ENCODE results near the gene DAND5. TPM values are rescaled to one million over a fixed set of nuclear protein-coding genes. Genes with fewer than 3 reads are reported as not detected.

Gene DAND5
- total and polyA plus RNA-seq, 2 donors (not counting 1 experiment from before 2014, with no cell fraction given): not detected

DNA sequence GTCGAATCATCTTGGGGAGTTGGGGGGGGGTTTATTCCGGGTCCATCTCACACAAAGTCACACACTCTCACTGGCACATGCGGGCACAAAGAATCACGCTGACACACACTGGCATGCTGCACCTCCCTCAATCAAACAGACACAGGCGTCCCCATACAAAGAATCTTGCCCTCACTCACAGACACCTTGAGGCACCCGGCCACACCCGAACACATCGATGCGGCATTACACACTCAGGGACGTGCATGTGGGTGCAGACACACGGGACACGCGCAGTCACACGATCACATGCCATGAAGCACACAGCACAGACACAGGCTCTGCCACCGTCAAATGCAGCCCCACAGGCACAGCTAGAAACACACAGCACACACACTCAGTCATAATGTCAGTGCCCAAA, 33.7 kb downstream of the DAND5 start:
- Histone ChIP-seq H3K4me3 (ENCODE audit: control extremely low read depth in 1 of 5, extremely low read depth in 1 of 5, insufficient read depth in 1 of 5, low read depth in 2 of 5, low read length in 4 of 5) (no peak overlapping the region), H3K79me2 (ENCODE audit: control insufficient read depth, insufficient read depth, low read length) (no peaks in the 10 kb centered on the region), H3K27me3 (replicated peaks in 1 of 4; ENCODE audit: control extremely low read depth in 1 of 4, control insufficient read depth in 3 of 4, insufficient read depth in 4 of 4, low read length in 3 of 4) (no peaks in the 10 kb centered on the region), H3K9me3 (ENCODE audit: control extremely low read depth in 1 of 3, control insufficient read depth in 2 of 3, insufficient read depth in 1 of 3, low read length in 2 of 3) (no peaks in the 10 kb centered on the region), H2AFZ (ENCODE audit: insufficient read depth, low read depth, low read length, poor library complexity, severe bottlenecking) (no peak overlapping the region), H3K4me1 (ENCODE audit: control insufficient read depth in 2 of 2, insufficient read depth in 2 of 2, low read length in 2 of 2) (no peaks in the 10 kb centered on the region), H4K20me1 (ENCODE audit: control insufficient read depth, insufficient read depth, low read length, poor library complexity, severe bottlenecking) (no peaks in the 10 kb centered on the region), H3K4me2 (replicated peaks; ENCODE audit: low read depth, low read length, poor library complexity, severe bottlenecking) (no peak overlapping the region), H3K36me3 (replicated peaks in 1 of 2; ENCODE audit: control extremely low read depth in 1 of 2, control insufficient read depth in 1 of 2, extremely low read depth in 1 of 2, insufficient read depth in 2 of 2, low read length in 1 of 2) (no peaks in the 10 kb centered on the region), H3K27ac (ENCODE audit: low read length in 2 of 2) (no peak overlapping the region), H3K9ac (ENCODE audit: low read length) (no peak overlapping the region)
- ATAC-seq (ENCODE audit: low read depth): no peak
- H3K27ac Mint-ChIP-seq: peak overlapping the region; percentile 37
- peaks cover under 1% of the 10 kb centered on the region for H3K4me1 Mint-ChIP-seq
- DNase-seq: no peak
- peaks cover 28% of the 10 kb centered on the region for H3K27me3 Mint-ChIP-seq
- 94% methylated on average over 13 of the region's 15 CpGs for WGBS (ENCODE audit: insufficient coverage)
- H3K4me3 Mint-ChIP-seq: no peak overlapping the region
- TF ChIP-seq EZH2 (IDR thresholded peaks at IDR 0.05; ENCODE audit: borderline replicate concordance, insufficient read depth, low read depth, low read length, poor library complexity, severe bottlenecking): no peak
- TF ChIP-seq, protein P1, sequence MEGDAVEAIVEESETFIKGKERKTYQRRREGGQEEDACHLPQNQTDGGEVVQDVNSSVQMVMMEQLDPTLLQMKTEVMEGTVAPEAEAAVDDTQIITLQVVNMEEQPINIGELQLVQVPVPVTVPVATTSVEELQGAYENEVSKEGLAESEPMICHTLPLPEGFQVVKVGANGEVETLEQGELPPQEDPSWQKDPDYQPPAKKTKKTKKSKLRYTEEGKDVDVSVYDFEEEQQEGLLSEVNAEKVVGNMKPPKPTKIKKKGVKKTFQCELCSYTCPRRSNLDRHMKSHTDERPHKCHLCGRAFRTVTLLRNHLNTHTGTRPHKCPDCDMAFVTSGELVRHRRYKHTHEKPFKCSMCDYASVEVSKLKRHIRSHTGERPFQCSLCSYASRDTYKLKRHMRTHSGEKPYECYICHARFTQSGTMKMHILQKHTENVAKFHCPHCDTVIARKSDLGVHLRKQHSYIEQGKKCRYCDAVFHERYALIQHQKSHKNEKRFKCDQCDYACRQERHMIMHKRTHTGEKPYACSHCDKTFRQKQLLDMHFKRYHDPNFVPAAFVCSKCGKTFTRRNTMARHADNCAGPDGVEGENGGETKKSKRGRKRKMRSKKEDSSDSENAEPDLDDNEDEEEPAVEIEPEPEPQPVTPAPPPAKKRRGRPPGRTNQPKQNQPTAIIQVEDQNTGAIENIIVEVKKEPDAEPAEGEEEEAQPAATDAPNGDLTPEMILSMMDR (IDR thresholded peaks at IDR 0.05): no peak
- no peaks in the 10 kb centered on the region for H3K9me3 Mint-ChIP-seq (ENCODE audit: insufficient read depth)
- intact Hi-C loops (cut with micrococcal nuclease): no loop called here
- ChIA-PET POLR2A (interaction anchor here (0.6 kb wide), 1 partner anchor 11 kb away, joined by 5 read pairs; no protein-coding TSS in a partner anchor), CTCF (interaction anchor here (0.5 to 1.2 kb wide), 3 partner anchors 12 to 38 kb away, joined by 3 read pairs; no protein-coding TSS in a partner anchor)

DNA sequence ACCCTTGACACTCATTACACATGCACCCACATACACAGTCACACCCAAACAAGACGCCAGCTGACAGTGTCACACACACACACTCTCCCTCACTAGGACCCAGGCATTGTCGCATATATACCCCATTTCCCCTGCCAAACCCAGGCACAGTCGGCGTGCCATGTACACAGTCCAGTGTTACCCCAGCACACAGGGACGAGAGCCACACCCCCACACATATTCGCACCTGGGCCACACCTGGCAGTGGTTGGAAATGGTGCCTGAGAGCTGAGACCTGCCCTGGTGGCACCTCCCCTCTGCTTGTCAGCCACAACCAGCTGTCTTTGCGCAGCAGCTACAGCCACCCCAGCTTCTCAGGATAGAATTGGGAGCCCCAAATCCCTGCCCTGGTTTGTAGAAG, 34.9 kb downstream of the DAND5 start:
- WGBS (ENCODE audit: insufficient coverage): 91% methylated on average over 7 of the region's 7 CpGs
- H3K4me1 Mint-ChIP-seq: no peaks in the 10 kb centered on the region
- intact Hi-C loops (cut with micrococcal nuclease): no loop called here

More for the DNA sequence above, 34.9 kb downstream of the DAND5 start:
- Histone ChIP-seq H3K4me2 (replicated peaks; ENCODE audit: low read depth, low read length, poor library complexity, severe bottlenecking) (no peak overlapping the region), H3K27ac (ENCODE audit: low read length in 2 of 2) (no peak overlapping the region), H2AFZ (ENCODE audit: insufficient read depth, low read depth, low read length, poor library complexity, severe bottlenecking) (no peak overlapping the region), H3K27me3 (replicated peaks in 1 of 4; ENCODE audit: control extremely low read depth in 1 of 4, control insufficient read depth in 3 of 4, insufficient read depth in 4 of 4, low read length in 3 of 4) (peaks cover 0 to 10% (median 3%) of the 10 kb centered on the region in 4 experiments), H3K9ac (ENCODE audit: low read length) (no peak overlapping the region), H3K9me3 (ENCODE audit: control extremely low read depth in 1 of 3, control insufficient read depth in 2 of 3, insufficient read depth in 1 of 3, low read length in 2 of 3) (no peaks in the 10 kb centered on the region), H3K4me1 (ENCODE audit: control insufficient read depth in 2 of 2, insufficient read depth in 2 of 2, low read length in 2 of 2) (no peaks in the 10 kb centered on the region), H3K4me3 (ENCODE audit: control extremely low read depth in 1 of 5, extremely low read depth in 1 of 5, insufficient read depth in 1 of 5, low read depth in 2 of 5, low read length in 4 of 5) (no peak overlapping the region), H3K79me2 (ENCODE audit: control insufficient read depth, insufficient read depth, low read length) (no peaks in the 10 kb centered on the region), H4K20me1 (ENCODE audit: control insufficient read depth, insufficient read depth, low read length, poor library complexity, severe bottlenecking) (no peaks in the 10 kb centered on the region), H3K36me3 (replicated peaks in 1 of 2; ENCODE audit: control extremely low read depth in 1 of 2, control insufficient read depth in 1 of 2, extremely low read depth in 1 of 2, insufficient read depth in 2 of 2, low read length in 1 of 2) (no peaks in the 10 kb centered on the region)
- TF ChIP-seq EZH2 (IDR thresholded peaks at IDR 0.05; ENCODE audit: borderline replicate concordance, insufficient read depth, low read depth, low read length, poor library complexity, severe bottlenecking): no peak
- no peak for DNase-seq
- no peak for ATAC-seq (ENCODE audit: low read depth)
- H3K9me3 Mint-ChIP-seq (ENCODE audit: insufficient read depth): no peaks in the 10 kb centered on the region
- ChIA-PET POLR2A (no interaction called here), CTCF (interaction anchor here (0.7 to 1.2 kb wide), 4 partner anchors 30 to 57 kb away, joined by 3 to 4 read pairs (median 3); no protein-coding TSS in a partner anchor)
- no peak overlapping the region for H3K4me3 Mint-ChIP-seq
- H3K27ac Mint-ChIP-seq: no peak overlapping the region
- peaks cover 30% of the 10 kb centered on the region for H3K27me3 Mint-ChIP-seq

Data from B cell (primary cell).